HUES64 (cell line): Measurements from ENCODE around the gene TSPAN8. TPM values are rescaled to one million over a fixed set of nuclear protein-coding genes. Genes with fewer than 3 reads are reported as not detected.

Source experiments
- H3K27ac ChIP-seq: 2 replicates; pipeline ENCODE4 v1.7.0; 2013; ENCODE audit warnings: low read depth, low read length, inconsistent platforms
- H3K27me3 ChIP-seq: 2 replicates; pipeline ENCODE4 v1.6.1; 2013; ENCODE audit warnings: mild to moderate bottlenecking, low read length; ENCODE audit not compliant: insufficient read depth
- H3K36me3 ChIP-seq: 2 replicates; pipeline ENCODE4 v1.6.1; 2013; ENCODE audit warnings: mild to moderate bottlenecking, low read length; ENCODE audit not compliant: insufficient read depth
- H3K4me1 ChIP-seq: 2 replicates; pipeline ENCODE4 v1.6.1; 2013; ENCODE audit warnings: mild to moderate bottlenecking, low read length, moderate library complexity; ENCODE audit not compliant: insufficient read depth
- H3K4me3 ChIP-seq: 2 replicates; pipeline ENCODE4 v1.5.1; 2013; ENCODE audit warnings: mild to moderate bottlenecking, low read length, moderate library complexity
- H3K9ac ChIP-seq: 2 replicates; pipeline ENCODE4 v1.6.1; 2013; ENCODE audit warnings: mild to moderate bottlenecking, low read depth, low read length
- H3K9me3 ChIP-seq: 2 replicates; pipeline ENCODE4 v1.6.1; 2013; ENCODE audit warnings: low read depth, low read length; ENCODE audit not compliant: insufficient read depth
- WGBS: fragments of 150-250, 120-280 bp; methylation state at CpG from one replicate; pipeline ENCODE4 v1.1.7; 2013; ENCODE audit warnings: missing lambda C conversion rate; 5-methylcytosine and 5-hydroxymethylcytosine counted together
- polyA plus RNA-seq, 2 experiments: library from polyadenylated mRNA; stranded (reverse); fragments of 50-300 nt; gene quantifications; one replicate each; pipeline ENCODE4 v1.2.3, GENCODE V29; 2013

Gene TSPAN8
- polyA plus RNA-seq (2013, experiment 1 of 2): not detected
- polyA plus RNA-seq (2013, experiment 2 of 2): not detected

GRCh38 chr12:71157601-71158233 lies at the start of gene TSPAN8:
Gene TSPAN8, minus strand, starts transcription at chr12:71157999. Its CDS starts 321 bp downstream, at chr12:71157678.
- Histone ChIP-seq H3K4me1 (peaks cover 10% of the 10 kb centered on the region), H3K9ac (no peak within 1 kb of the TSS), H3K36me3 (no peaks in the 10 kb centered on the region), H3K27me3 (no peaks in the 10 kb centered on the region), H3K4me3 (no peak within 1 kb of the TSS), H3K27ac (no peak within 1 kb of the TSS), H3K9me3 (no peaks in the 10 kb centered on the region)
- 93% methylated on average over 7 of the region's 7 CpGs for WGBS

- WGBS: no CpG with 5 or more reads among the region's 1 CpG
These were observed 43.4 kb upstream of the TSPAN8 start for GRCh38 chr12:71201136-71201679.

GRCh38 chr12:71200706-71201105 lies 42.9 kb upstream of the TSPAN8 start:
- H3K9ac ChIP-seq: no peak overlapping the region
- H3K36me3 ChIP-seq: no peaks in the 10 kb centered on the region
- H3K4me1 ChIP-seq: peaks cover 33% of the 10 kb centered on the region
- H3K4me3 ChIP-seq: no peak overlapping the region
- peaks cover 21% of the 10 kb centered on the region for H3K9me3 ChIP-seq
- peak overlapping the region; percentile 38; the same call in 1 of the 2 replicates for H3K27ac ChIP-seq
- H3K27me3 ChIP-seq: no peaks in the 10 kb centered on the region
- WGBS: 96% methylated on average over 2 of the region's 2 CpGs

More at GRCh38 chr12:71201136-71201679, 43.4 kb upstream of the TSPAN8 start:
- Histone ChIP-seq H3K36me3 (no peaks in the 10 kb centered on the region), H3K4me3 (no peak overlapping the region), H3K4me1 (peaks cover 29% of the 10 kb centered on the region), H3K27ac (peak overlapping the region; percentile 2; the same call in 1 of the 2 replicates), H3K27me3 (no peaks in the 10 kb centered on the region), H3K9ac (no peak overlapping the region), H3K9me3 (peaks cover 26% of the 10 kb centered on the region)

GRCh38 chr12:71197460-71197859 lies 39.7 kb upstream of the TSPAN8 start:
- Histone ChIP-seq H3K27ac (no peak overlapping the region), H3K9me3 (no peaks in the 10 kb centered on the region), H3K4me1 (peaks cover 58% of the 10 kb centered on the region), H3K27me3 (no peaks in the 10 kb centered on the region), H3K4me3 (no peak overlapping the region), H3K36me3 (no peaks in the 10 kb centered on the region), H3K9ac (no peak overlapping the region)

GRCh38 chr12:71195338-71195896 lies 37.6 kb upstream of the TSPAN8 start:
- 68% methylated on average over 5 of the region's 5 CpGs for WGBS
- peaks cover 57% of the 10 kb centered on the region for H3K4me1 ChIP-seq

GRCh38 chr12:71194657-71195056 lies 36.9 kb upstream of the TSPAN8 start:
- no peak overlapping the region for H3K27ac ChIP-seq
- peaks cover 49% of the 10 kb centered on the region for H3K4me1 ChIP-seq
- no peaks in the 10 kb centered on the region for H3K36me3 ChIP-seq
- 89% methylated on average over 2 of the region's 2 CpGs for WGBS
- H3K4me3 ChIP-seq: no peak overlapping the region
- H3K9me3 ChIP-seq: no peaks in the 10 kb centered on the region
- H3K27me3 ChIP-seq: no peaks in the 10 kb centered on the region
- no peak overlapping the region for H3K9ac ChIP-seq

More at GRCh38 chr12:71195338-71195896, 37.6 kb upstream of the TSPAN8 start:
- no peaks in the 10 kb centered on the region for H3K27me3 ChIP-seq
- H3K36me3 ChIP-seq: no peaks in the 10 kb centered on the region
- no peak overlapping the region; the same call in 1 of the 2 replicates for H3K27ac ChIP-seq
- no peaks in the 10 kb centered on the region for H3K9me3 ChIP-seq
- no peak overlapping the region for H3K9ac ChIP-seq
- no peak overlapping the region for H3K4me3 ChIP-seq

- H3K4me3 ChIP-seq: no peak overlapping the region
- no CpG with 5 or more reads among the region's 1 CpG for WGBS
- no peak overlapping the region for H3K27ac ChIP-seq
- no peaks in the 10 kb centered on the region for H3K9me3 ChIP-seq
- H3K27me3 ChIP-seq: no peaks in the 10 kb centered on the region
- peaks cover 43% of the 10 kb centered on the region for H3K4me1 ChIP-seq
- no peaks in the 10 kb centered on the region for H3K36me3 ChIP-seq
- H3K9ac ChIP-seq: no peak overlapping the region
These were observed 35.2 kb upstream of the TSPAN8 start for GRCh38 chr12:71193041-71193440.

- no peak overlapping the region for H3K27ac ChIP-seq
- no peak overlapping the region for H3K4me3 ChIP-seq
- H3K27me3 ChIP-seq: no peaks in the 10 kb centered on the region
- H3K36me3 ChIP-seq: no peaks in the 10 kb centered on the region
- peaks cover 43% of the 10 kb centered on the region for H3K4me1 ChIP-seq
- H3K9me3 ChIP-seq: no peaks in the 10 kb centered on the region
- H3K9ac ChIP-seq: no peak overlapping the region
- 78% methylated on average over 4 of the region's 5 CpGs for WGBS
These were observed 33.9 kb upstream of the TSPAN8 start for GRCh38 chr12:71191509-71192196.

- H3K9ac ChIP-seq: no peak overlapping the region
- H3K4me1 ChIP-seq: peaks cover 41% of the 10 kb centered on the region
- H3K36me3 ChIP-seq: no peaks in the 10 kb centered on the region
- no peaks in the 10 kb centered on the region for H3K27me3 ChIP-seq
- no peaks in the 10 kb centered on the region for H3K9me3 ChIP-seq
- 98% methylated on average over 3 of the region's 4 CpGs for WGBS
- no peak overlapping the region for H3K27ac ChIP-seq
- H3K4me3 ChIP-seq: no peak overlapping the region
These were observed 33.0 kb upstream of the TSPAN8 start for GRCh38 chr12:71190822-71191221.

GRCh38 chr12:71187379-71187778 lies 29.6 kb upstream of the TSPAN8 start:
- H3K36me3 ChIP-seq: no peaks in the 10 kb centered on the region
- no peak overlapping the region for H3K4me3 ChIP-seq
- WGBS: 87% methylated on average over 3 of the region's 3 CpGs
- no peak overlapping the region for H3K27ac ChIP-seq
- no peaks in the 10 kb centered on the region for H3K27me3 ChIP-seq
- H3K9ac ChIP-seq: no peak overlapping the region
- H3K4me1 ChIP-seq: peaks cover 13% of the 10 kb centered on the region
- no peaks in the 10 kb centered on the region for H3K9me3 ChIP-seq
